HG03175 (cell line): ENCODE measurements around the gene TMEM79.

Experiments
- ATAC-seq: cut with Tn5 transposase; IDR thresholded peaks from one replicate; pipeline ENCODE4 v1.9.1; 2021; ENCODE audit warnings: mild to moderate bottlenecking, moderate library complexity; ENCODE audit not compliant: unreplicated experiment

The TMEM79 gene, protein sequence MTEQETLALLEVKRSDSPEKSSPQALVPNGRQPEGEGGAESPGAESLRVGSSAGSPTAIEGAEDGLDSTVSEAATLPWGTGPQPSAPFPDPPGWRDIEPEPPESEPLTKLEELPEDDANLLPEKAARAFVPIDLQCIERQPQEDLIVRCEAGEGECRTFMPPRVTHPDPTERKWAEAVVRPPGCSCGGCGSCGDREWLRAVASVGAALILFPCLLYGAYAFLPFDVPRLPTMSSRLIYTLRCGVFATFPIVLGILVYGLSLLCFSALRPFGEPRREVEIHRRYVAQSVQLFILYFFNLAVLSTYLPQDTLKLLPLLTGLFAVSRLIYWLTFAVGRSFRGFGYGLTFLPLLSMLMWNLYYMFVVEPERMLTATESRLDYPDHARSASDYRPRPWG

DNA sequence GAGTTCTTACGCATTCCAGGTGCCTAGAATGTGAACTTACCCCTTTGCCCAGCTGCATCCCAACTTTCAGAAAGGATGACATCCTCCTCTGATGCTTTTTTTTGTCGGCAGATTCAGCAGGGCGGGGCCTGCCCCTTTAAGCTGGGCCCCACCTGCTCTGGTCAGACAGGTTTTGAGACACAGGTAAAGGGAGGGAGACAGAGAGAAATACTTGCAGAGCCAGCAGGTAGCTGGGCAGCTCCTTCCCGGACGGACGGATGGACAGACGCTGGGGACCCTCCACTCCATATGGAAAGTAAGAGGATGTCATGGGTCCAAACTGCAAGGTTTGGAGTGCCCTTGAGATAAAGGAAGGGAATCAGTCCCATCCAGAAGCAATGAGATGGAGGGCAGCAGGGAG is at the start of gene TMEM79:
TMEM79 (plus strand) TSS at position 214 of the 400 bp plus-strand sequence. CDS start 902 bp downstream, outside the sequence.
- ATAC-seq: no peak

DNA sequence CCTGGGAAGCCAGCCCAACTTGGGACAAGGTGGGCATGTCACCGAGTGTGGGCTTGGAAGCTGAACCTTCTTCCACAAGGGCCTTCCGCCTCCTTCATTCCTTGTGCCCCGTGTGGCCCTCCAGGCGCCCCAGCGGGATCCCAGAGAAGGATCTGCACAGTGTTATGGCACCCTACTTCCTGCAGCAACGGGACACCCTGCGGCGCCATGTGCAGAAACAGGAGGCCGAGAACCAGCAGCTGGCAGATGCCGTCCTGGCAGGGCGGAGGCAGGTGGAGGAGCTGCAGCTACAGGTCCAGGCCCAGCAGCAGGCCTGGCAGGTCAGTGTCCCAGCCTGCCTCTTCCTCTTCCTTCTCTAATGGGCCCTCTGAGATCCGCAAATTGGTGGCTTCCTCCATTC is 48.0 kb upstream of the TMEM79 start:
- no peak for ATAC-seq

DNA sequence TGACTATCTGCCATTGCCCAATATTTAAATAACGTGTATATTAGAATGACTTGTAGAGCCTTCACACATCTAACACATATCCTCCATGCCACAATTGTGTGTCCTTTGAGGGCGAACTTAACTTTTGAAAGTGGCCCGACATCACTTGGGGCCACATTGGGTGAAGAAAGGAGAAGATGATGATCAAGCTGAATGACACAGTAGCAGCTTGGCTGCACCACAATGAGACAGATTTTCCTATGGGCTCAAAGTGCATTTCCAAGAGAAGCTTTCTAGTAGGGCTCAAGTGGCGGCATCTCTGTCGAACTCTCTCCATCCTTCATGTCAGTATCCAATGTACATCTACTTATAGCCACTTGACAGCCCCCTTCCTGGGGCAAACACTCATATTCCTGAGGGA is 45.9 kb upstream of the TMEM79 start:
- ATAC-seq: no peak

DNA sequence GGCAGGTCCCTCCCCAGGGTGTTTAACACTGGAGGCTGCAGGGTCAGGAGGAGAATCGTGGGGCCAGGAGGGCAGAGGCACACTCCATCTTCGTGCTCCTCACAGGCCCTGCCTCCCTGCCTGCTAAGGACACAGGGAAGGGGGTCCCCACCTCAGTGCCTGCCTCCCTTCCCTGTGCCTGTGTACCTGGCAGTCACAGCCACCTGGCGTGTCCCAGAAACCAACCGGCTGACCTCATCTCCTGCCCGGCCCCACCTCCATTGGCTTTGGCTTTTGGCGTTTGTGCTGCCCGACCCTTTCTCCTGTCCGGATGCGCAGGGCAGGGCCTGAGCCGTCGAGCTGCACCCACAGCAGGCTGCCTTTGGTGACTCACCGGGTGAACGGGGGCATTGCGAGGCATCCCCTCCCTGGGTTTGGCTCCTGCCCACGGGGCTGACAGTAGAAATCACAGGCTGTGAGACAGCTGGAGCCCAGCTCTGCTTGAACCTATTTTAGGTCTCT is 42.8 kb upstream of the TMEM79 start:
- ATAC-seq: no peak

DNA sequence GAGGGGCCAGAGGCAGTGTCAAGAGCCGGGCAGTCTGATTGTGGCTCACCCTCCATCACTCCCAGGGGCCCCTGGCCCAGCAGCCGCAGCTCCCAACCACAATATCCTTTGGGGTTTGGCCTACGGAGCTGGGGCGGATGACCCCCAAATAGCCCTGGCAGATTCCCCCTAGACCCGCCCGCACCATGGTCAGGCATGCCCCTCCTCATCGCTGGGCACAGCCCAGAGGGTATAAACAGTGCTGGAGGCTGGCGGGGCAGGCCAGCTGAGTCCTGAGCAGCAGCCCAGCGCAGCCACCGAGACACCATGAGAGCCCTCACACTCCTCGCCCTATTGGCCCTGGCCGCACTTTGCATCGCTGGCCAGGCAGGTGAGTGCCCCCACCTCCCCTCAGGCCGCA is 42.2 kb upstream of the TMEM79 start, which contains the start of gene BGLAP:
BGLAP (plus strand) TSS at position 259 of the 400 bp plus-strand sequence; CDS start at position 307, 48 bp downstream.
- ATAC-seq: no peak

DNA sequence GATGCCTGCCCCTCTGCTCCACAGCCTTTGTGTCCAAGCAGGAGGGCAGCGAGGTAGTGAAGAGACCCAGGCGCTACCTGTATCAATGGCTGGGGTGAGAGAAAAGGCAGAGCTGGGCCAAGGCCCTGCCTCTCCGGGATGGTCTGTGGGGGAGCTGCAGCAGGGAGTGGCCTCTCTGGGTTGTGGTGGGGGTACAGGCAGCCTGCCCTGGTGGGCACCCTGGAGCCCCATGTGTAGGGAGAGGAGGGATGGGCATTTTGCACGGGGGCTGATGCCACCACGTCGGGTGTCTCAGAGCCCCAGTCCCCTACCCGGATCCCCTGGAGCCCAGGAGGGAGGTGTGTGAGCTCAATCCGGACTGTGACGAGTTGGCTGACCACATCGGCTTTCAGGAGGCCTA is 41.4 kb upstream of the TMEM79 start:
- ATAC-seq: no peak

DNA sequence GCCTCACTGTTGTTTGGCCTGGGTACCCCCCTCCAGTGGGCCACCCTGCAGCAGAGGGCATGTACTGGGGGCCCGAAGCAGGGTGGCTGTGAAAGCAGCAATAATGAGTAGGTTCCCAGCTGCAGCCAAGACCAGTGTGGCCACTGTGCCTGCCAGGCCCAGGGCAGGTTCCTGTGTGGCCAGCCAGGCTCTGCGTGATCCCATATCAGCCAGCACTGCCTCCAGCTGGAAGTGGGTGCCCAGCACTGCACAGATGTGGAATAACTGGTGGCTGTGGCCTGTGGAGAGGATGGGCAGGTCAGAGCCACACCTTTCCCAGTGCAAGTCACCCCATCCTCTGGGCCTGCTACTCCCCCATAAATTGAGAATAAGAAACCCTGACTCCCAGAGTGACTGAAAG is 40.0 kb upstream of the TMEM79 start:
- no peak for ATAC-seq

DNA sequence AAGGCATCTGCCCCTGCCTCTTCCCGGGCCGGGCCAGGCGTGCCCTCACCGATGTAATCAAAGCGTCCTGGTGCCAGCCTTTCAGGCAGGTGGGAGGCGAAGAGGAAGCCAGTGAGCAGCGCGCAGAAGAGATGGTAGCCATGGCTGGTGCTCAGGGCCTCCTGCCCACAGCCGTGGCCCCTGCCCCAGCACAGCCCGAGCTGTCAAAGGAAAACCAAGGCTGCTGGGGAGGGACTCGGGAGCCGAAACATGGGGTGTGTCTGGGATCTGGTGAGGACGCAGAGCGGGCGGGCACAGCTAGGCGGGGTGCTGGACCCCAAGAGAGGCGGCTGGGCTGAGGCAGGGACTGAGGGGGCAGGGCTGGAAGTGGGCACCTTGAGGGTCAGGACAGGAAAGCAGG is 39.4 kb upstream of the TMEM79 start:
- ATAC-seq: no peak

DNA sequence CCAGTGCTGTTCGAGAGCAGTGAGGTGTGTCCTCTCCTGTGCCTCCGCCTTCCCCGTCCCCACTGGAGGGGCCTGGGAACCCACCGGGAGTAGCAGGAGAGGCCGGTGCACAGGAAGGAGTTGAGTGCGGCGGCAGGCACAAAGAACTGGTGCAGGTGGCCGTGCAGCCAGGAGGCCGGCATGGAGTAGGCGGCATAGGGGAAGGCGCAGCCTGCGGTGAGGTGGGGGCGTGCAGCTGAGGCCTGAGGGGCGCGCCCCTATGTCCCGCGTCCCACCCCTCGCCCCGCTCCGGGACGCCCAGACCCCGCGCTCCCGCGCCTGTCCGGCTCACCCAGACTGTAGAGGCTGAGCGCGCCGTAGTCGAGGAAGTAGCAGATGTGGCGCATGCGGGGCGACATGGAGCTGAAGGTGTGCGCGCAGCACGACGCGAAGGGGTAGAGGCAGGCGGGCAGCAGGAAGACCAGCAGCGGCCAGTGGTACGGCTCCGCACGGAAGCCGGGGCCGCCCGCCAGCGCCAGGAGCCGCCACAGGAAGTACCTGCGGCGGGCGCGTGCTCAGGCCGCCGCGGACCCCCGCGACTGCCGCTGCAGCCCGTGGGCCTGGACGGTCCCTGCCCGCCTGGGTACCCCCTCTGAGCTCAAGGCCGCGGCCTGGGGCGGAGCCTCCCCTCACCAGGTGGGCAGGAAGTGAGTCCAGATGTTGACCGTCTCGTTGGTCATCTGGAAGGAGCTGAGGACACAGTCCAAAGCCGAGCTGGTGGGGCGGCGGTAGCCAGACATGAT is 38.5 kb upstream of the TMEM79 start:
- no peak for ATAC-seq

DNA sequence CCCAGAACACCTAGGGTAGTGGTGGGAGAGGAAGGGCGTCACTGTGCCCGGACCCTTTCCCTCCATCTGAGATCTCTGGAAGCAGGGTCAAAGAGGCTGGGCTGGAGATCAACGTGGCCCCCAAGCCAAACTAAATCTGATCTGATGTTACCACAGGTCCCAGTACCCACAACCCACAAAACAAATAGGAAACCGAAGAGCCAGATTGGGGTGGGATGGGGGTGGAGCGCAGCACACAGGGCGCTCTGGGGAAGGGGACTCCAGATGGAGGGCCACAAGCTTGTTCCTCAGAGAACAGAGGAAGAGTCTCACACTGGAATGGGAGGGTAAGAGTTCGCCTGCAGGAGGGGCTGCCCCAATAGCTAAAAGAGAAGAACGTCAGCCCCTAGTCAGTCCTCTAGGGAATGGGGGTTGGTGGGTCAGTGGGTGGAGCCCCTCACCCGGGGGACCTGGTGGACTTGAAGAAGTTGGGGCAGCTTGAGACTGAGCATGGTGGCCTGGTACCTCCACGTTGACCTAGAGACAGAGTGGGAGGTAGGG is 37.8 kb upstream of the TMEM79 start:
- ATAC-seq: no peak

DNA sequence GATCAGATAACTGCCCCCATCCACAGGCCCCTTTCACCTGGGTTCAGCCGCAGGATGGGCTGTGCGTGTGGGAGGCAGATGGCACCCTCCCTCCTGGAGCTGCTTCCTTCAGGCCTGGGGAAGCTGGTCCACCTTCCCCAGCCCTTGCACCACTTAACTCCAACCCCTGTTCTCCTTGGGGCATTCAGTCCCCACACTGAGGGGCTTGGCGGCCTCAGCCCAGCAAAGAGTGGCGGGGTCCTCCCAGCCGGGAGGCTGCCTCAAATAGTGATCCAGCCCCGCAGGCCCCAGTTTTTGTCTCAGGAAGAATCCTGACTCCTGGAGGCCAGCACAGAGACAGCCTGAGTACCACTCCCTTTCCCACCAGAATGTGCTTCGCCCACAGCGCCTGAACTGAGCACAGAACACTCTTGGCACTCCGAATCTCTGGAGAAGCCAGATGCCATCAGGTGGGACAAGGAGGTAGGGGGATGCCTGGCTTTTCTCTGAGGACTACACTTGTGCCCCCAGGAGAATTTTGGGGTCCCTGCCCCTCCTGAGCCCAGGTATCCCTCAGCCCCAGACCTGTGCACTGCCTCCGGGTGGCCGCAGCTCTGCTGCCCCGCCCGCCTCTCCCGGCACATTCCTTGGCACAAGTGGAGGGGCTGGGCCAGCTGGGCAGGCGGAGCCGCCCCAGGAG is 37.2 kb upstream of the TMEM79 start:
- no peak for ATAC-seq

DNA sequence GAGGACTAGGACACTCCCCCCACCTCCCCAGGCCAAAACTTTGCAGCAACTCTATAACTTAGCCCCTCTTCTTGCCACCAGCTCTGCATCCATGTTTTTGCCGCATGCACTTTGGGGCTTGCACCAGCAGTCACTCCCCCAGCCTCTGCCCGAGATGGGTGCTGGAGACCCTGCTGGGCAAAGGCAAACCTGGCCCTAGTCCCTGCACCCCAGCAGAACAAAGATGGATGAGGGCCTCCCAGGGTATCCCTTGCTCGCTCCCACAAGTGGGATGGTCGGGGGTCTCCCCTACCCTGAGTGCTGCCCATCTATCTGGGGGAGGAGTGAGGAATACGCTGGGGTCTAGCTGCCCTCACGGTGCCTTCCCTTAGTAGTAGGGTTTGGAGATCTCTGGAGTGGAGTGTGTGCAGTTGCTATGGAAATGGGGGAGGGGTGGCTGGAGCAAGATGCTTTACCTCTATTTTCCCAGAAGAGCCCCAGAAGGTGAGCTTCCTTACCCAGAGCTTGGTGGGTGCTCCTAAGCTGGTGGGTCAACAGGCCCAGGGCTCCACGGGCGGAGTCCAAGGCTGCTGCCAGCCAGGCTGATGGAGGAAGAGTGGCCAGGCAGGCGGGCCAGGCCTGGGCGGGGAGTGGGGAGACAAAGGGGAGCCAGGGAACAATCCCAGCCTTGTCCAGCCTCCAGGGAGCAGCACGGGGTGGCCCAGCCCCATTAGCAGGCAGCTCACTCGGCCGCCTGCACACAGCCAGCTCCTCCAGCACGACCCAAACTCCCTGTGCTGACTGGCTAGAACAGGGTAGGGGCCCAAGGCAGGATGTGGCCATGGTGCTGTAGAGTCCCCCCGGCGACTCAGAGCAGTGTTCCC is 36.4 kb upstream of the TMEM79 start, which contains the start of gene PAQR6:
PAQR6 (minus strand) TSS at position 597 of the 863 bp plus-strand sequence. CDS start 1,325 bp downstream, outside the sequence.
- ATAC-seq: no peak

DNA sequence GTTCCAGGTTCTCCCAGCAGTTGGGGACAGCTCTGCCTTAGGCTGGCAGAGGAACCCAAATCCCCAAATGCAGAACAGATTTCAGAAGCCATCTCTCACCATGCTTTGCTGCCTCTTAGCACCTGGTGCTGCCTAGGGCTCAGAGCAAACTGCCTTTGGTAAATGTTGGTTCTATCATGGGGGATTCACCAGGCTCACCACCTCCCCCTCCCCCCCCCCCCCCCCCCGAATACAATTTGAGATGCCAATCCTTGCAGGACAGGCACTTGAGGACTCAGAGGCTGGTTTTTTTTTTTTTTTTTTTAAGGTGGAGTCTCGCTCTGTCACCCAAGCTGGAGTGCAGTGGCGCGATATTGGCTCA is 35.8 kb upstream of the TMEM79 start:
- no peak for ATAC-seq

DNA sequence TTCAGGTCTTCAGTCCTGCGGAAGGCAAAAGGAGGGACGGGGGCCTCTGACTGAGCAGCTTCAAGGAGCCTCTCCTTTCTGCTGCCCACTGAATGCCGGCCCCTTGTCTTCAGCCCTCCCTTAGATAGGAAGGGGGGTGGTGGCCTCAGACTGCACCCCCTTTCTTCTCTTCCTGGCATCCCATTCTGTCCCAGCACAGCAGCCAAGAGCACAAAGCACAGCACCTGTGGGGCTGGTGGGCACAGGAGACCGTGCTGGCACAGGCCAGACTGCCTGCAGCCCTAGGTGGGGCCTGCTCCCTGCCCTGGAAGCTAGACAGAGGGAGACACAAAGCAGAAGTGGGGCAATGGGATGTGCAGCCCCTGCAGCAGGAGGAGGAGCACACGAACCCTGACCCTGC is 34.5 kb upstream of the TMEM79 start:
- no peak for ATAC-seq

DNA sequence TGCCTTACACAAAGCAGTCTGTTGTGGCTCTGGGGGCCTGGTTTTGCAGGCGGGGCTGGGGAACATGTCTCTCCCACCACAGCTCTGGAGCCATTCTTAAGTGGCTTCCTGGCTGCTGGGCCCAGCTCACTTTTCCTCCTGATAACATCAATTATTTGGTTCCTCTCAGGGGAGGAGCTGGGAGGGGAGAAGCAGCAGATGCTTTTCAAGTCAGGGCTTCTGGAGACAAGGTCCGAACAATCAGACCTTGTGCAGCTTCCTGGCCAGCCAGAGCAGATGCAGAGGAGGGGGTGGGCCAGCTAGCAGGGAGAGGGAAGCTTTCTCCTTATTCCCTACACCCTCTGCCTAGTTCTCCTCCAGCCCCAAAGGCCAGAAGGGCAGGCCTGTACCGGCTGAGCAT is 32.6 kb upstream of the TMEM79 start:
- ATAC-seq: no peak

DNA sequence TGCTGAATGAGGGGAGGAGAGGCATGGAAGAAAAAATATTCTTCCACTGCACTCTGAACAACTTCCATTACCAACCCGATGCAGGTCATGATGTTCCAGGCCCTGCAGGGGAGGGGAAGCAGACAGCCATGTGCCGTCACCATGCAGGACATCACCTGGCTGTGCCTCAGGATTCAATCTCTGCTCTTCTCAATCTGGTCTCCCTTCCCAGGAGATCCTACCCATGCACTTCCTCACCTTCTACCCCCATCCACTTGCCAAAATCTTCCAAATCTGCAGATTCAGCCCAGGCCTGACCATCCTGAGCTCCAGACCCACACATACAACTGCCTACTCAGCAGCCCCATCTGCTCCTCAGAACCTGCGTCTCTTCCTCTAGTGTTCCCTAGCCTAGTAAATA is 30.5 kb upstream of the TMEM79 start:
- ATAC-seq: no peak

DNA sequence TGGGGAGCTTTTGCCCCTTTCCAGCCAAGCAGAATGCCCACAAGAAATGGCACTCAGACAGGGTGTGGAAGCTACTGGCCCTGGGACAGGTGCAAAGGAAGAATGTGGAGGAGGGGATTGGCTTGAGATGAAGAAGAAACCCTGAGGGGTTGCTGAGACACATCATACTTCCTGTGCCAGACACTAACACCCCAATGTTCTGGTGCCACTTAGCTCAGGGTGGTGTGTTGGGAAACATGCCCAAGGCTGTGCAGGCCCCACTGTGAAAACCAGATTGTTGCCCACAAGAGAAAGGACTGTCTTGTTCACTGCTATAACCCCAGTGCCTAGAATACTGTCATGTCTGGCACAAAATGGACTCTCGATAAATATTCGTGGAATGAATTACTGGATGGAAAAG is 26.4 kb upstream of the TMEM79 start:
- ATAC-seq: no peak

DNA sequence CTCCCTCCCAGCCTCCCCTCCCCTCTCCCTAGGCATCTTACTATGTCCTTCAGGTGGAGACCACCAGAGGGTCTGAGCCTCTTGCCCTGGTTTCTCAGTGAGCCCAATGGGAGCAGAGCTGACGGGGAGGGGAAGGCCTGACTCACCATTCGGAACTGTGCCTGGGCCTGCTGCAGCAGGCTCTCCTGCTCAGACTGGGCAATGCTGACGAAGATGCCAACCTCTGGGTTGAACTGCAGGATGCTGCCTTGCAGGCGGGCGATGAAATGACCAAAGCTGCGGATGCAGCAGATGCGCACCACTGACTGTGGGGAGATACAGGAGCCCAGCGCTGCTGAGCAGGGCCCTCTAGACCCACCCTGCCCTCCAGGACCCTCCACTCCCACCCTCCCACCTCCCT is 25.3 kb upstream of the TMEM79 start:
- no peak for ATAC-seq

DNA sequence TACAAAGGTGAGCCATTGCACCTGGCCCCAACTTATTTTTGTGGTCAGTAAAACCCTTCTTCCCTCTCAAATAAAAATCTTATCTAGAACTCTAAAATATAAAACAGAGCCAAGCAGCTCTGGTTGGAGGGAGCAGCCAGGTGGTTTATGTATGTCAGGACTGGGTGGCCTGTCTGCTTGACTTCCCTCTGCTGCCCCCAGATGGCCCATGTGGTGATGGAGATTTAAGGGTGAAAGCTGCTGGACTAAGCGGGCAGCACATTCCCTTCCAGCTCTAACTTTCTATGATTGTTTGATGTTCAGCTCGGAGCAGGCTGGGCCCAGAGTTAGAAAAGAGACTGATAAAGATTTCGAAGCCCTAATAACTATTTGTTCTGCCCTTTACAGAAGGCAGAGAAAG is 24.3 kb upstream of the TMEM79 start:
- ATAC-seq: no peak

DNA sequence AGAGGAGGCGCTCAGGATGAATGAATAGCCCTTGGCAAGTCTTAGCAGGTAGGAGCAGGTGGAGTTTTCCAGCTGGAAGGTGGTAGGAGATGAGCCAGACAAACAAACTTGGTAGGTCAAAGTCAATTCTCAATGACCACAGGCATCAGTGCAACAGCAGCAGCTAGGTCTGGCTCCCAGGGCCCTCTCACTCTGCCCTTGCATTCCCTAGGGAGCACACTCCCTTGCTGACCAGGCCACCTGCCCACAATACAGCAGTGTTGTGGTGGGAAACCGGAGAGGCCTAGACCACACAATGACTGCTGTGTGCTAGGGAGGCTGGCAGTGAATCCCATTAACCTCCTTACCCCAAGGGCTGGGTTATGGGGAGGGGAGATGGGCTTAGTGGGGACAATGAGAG is 23.2 kb upstream of the TMEM79 start:
- ATAC-seq: no peak
